ENCODE measurements around the gene TRIP4.

Gene TRIP4

DNA sequence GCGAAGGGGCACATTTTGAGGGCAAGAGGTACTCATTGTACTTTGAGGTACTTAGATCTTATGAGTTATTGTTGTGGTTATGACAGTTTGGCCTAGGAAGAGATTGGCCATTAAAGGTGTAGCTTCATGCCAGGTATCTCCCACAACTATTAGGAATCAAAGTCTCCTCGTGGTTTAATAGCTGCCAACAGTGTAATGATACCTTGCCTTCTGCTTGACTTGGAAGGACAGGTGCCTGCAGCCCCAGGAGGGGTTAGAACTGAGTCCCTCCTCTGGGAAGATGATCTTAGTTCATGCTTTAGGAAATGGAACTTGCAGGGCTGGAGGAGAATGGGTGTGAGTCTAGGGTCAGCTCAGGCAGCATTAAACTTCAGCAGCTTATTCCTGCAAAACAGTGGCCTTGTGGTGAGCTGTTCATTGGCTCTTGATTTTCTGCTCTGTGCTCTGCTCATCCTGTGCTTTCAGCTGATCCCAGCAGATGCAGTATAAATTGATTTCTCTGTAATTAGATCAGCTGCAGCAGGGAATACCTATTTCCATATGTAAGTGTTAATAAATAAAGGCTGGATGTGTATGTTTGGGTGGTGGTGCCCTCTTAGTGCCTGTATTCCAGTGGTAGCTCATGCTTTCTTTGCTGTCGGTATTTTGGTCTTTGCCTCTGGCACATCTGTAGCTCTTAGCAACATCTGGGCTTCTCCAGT, 113.2 kb downstream of the TRIP4 start:
- DNase-seq, result no peak

DNA sequence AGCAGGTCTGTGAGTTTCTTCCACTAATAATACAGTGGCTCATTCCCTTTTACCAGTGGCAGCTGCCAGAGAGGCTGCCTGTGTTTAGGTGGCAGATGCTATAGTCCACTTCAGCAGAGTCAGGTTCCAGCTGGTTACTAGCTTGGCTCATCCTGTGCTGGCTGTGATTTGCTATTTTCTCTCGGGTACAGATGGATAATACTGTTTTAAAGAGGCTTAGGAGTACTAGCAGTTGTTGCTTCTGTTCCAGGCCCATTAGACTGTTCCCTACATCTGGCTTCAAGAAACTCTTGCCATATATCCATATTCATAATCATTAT, 113.7 kb downstream of the TRIP4 start:
- no peak for DNase-seq

DNA sequence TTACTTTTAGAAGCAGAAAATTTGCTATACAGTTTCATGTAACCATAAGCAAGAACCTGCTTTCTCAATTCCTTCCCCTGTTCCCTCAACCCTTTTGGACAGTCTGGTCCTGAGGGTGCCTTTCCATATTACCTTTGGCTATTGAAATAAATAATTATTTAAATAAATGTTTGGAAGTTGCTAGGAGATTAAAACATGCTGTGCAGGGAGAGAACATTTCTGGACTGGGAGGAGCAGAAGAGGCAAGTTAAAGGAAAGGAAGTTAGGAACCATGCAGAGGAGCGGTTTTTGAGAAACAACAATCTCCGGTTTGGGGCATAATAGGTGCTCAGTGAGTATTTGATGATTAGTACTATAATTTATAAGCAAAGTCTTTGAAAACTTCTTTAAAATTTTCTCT, 114.5 kb downstream of the TRIP4 start:
- DNase-seq, result no peak

DNA sequence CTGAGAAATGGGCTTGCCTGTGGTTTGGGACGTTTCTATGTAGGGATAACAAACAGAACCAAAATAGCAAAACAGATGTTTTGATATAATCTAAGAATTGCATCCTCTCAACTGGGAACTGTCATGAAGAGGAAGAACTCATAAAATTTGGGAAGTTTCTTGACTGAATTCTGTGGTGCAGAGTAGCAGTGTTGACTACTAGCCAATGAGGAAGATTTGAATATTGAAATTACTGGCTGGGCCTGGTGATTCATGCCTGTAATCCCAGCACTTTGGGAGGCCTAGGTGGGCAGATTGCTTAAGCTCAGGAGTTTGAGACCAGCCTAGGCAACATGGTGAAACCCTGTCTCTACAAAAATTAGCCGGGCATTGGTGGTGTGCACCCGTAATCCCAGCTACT, 114.9 kb downstream of the TRIP4 start:
- DNase-seq, result no peak

DNA sequence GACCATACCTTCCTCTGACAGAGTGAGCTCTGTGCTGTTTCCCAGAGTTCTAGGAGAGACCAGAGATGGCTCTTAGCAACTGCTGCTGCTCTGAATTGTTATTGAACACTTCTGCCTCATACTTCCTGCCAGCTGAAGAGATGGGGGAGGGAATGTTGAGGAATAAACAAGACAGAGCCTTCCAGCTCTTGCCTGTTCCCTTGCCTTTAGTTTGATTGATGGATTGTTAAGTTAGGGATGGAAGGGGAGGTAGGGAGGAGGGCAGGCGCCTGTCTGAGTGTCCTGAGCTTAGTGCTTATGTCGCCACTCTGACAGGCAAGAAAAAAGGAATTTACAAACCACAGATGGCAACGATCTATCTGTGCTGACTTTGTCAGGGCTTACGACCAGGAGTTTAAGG, 115.6 kb downstream of the TRIP4 start:
- no peak for DNase-seq

DNA sequence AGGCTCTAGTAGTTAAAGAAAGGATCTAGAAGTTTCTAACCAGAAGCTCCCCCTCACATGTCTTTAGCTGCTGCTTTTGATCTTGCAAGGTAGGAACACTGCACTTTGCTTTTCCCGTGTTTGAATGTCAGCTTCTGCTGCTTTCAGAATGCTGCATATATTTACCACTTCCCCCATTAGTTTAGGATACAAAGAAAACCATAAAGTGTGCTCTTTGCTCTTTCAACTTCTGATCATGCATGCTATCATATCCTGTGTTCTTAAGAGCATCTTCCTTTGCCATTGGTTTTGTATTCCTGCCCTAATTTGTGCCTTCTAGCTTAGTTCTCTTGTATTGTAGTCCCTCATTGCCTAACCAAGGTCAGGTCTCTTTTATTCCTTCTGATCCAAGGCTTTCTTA, 116.0 kb downstream of the TRIP4 start:
- no peak for DNase-seq

Measured in activated naive CD4-positive, alpha-beta T cell (primary cell).